ENCODE results near the gene FUCA1.

Gene FUCA1

DNA sequence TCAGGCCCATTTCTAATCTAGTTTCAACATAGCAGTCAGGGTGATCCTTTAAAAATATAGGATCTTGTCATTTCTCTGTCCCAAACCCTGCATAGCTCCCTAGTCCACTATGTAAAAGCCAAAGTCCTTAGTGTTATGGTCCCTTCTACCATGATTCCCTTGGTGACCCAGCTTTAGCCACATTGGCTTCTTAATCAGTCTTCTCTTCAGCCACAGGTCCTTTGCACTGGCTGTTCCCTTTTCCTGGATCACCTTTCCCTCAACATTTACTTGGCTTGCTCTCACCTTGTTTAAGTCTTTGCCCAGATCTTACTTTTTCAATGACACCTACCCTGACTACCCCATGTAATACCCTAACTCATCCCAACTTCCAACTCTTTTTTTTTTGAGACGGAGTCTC, 11.7 kb upstream of the FUCA1 start:
- H3K4me1 ChIP-seq (ENCODE audit: low read length) = no peaks in the 10 kb centered on the region
- H3K27me3 ChIP-seq (ENCODE audit: low read depth, low read length) = no peaks in the 10 kb centered on the region
- H3K4me2 ChIP-seq (ENCODE audit: low read length) = no peak overlapping the region
- H2AFZ ChIP-seq (ENCODE audit: low read depth, low read length) = no peak overlapping the region
- no peak overlapping the region for H3K27ac ChIP-seq (ENCODE audit: low read length)
- H3K79me2 ChIP-seq (ENCODE audit: low read length) = peaks cover 5% of the 10 kb centered on the region; the same call in 1 of the 2 replicates
- H3K36me3 ChIP-seq (replicated peaks; ENCODE audit: low read depth, low read length) = peaks cover 44% of the 10 kb centered on the region
- H3K9me3 ChIP-seq (ENCODE audit: insufficient read depth, low read length) = peaks cover 6% of the 10 kb centered on the region; the same call in 1 of the 2 replicates
- H3K9ac ChIP-seq (ENCODE audit: low read length) = no peak overlapping the region
- no peak for TF ChIP-seq EZH2phosphoT487 (IDR thresholded peaks at IDR 0.05; ENCODE audit: low read depth)
- TF ChIP-seq, protein P1, sequence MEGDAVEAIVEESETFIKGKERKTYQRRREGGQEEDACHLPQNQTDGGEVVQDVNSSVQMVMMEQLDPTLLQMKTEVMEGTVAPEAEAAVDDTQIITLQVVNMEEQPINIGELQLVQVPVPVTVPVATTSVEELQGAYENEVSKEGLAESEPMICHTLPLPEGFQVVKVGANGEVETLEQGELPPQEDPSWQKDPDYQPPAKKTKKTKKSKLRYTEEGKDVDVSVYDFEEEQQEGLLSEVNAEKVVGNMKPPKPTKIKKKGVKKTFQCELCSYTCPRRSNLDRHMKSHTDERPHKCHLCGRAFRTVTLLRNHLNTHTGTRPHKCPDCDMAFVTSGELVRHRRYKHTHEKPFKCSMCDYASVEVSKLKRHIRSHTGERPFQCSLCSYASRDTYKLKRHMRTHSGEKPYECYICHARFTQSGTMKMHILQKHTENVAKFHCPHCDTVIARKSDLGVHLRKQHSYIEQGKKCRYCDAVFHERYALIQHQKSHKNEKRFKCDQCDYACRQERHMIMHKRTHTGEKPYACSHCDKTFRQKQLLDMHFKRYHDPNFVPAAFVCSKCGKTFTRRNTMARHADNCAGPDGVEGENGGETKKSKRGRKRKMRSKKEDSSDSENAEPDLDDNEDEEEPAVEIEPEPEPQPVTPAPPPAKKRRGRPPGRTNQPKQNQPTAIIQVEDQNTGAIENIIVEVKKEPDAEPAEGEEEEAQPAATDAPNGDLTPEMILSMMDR (IDR thresholded peaks at IDR 0.05; ENCODE audit: low read depth, low read length) = no peak
- H3K4me3 ChIP-seq (ENCODE audit: low read length) = no peak overlapping the region
- H4K20me1 ChIP-seq (ENCODE audit: insufficient read depth, low read length) = no peaks in the 10 kb centered on the region; the same call in 1 of the 2 replicates

DNA sequence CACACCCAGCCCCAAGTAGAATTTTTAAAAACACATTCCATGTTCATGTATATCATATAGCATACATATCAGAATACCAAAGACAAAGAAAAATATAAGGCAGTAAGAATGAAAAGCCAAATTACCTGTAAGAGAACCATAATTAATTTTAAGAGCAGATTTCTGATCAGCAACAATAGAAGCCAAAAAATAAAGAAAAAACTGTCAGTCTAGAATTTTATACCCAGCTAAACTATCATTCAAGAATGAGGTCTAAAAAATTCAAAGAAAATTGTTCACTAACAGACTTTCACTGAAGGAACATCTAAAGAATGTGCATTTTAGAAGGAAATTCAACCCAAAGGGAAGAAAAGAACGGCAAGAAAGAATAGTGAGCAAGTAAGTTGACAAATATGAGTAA, 10.6 kb upstream of the FUCA1 start:
- H3K4me1 ChIP-seq (ENCODE audit: low read length) = no peaks in the 10 kb centered on the region
- H3K27me3 ChIP-seq (ENCODE audit: low read depth, low read length) = no peaks in the 10 kb centered on the region
- no peak overlapping the region for H3K9ac ChIP-seq (ENCODE audit: low read length)
- H3K9me3 ChIP-seq (ENCODE audit: insufficient read depth, low read length) = peaks cover 6% of the 10 kb centered on the region; the same call in 1 of the 2 replicates
- no peaks in the 10 kb centered on the region; the same call in none of the 2 replicates for H4K20me1 ChIP-seq (ENCODE audit: insufficient read depth, low read length)
- no peak for TF ChIP-seq EZH2phosphoT487 (IDR thresholded peaks at IDR 0.05; ENCODE audit: low read depth)
- TF ChIP-seq, protein P1 (IDR thresholded peaks at IDR 0.05; ENCODE audit: low read depth, low read length) = no peak
- H3K79me2 ChIP-seq (ENCODE audit: low read length) = no peaks in the 10 kb centered on the region
- no peak overlapping the region for H3K27ac ChIP-seq (ENCODE audit: low read length)
- no peak overlapping the region for H2AFZ ChIP-seq (ENCODE audit: low read depth, low read length)
- no peak overlapping the region for H3K4me3 ChIP-seq (ENCODE audit: low read length)
- peaks cover 54% of the 10 kb centered on the region for H3K36me3 ChIP-seq (replicated peaks; ENCODE audit: low read depth, low read length)
- H3K4me2 ChIP-seq (ENCODE audit: low read length) = no peak overlapping the region

DNA sequence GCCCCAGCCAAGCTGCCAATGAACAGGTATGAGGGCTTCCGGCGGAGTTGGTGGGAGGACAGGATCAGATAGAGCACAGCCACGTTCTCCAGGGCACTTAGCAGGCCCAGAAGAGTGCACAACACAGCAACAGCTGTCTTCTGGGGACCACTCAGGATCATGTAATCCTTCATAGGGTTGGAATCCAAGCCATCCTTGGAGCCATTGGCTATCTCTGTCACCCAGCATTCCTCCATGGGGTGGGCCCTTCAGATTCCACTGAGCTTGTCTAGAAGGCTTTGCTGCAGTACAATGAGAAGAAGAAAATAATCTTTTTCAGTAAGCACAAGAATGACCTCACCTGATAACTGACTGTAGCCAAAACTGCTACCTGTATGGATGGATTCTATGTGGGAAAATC, 7.3 kb upstream of the FUCA1 start:
- H3K9ac ChIP-seq (ENCODE audit: low read length) = no peak overlapping the region
- no peak overlapping the region for H2AFZ ChIP-seq (ENCODE audit: low read depth, low read length)
- TF ChIP-seq, protein P1 (IDR thresholded peaks at IDR 0.05; ENCODE audit: low read depth, low read length) = no peak
- TF ChIP-seq EZH2phosphoT487 (IDR thresholded peaks at IDR 0.05; ENCODE audit: low read depth) = no peak
- no peak overlapping the region for H3K27ac ChIP-seq (ENCODE audit: low read length)
- no peak overlapping the region for H3K4me2 ChIP-seq (ENCODE audit: low read length)
- no peaks in the 10 kb centered on the region for H3K27me3 ChIP-seq (ENCODE audit: low read depth, low read length)
- H3K4me1 ChIP-seq (ENCODE audit: low read length) = no peaks in the 10 kb centered on the region
- H3K36me3 ChIP-seq (replicated peaks; ENCODE audit: low read depth, low read length) = peaks cover 64% of the 10 kb centered on the region
- peaks cover 6% of the 10 kb centered on the region; the same call in 1 of the 2 replicates for H3K9me3 ChIP-seq (ENCODE audit: insufficient read depth, low read length)
- no peaks in the 10 kb centered on the region; the same call in none of the 2 replicates for H4K20me1 ChIP-seq (ENCODE audit: insufficient read depth, low read length)
- H3K79me2 ChIP-seq (ENCODE audit: low read length) = no peaks in the 10 kb centered on the region
- no peak overlapping the region for H3K4me3 ChIP-seq (ENCODE audit: low read length)

DNA sequence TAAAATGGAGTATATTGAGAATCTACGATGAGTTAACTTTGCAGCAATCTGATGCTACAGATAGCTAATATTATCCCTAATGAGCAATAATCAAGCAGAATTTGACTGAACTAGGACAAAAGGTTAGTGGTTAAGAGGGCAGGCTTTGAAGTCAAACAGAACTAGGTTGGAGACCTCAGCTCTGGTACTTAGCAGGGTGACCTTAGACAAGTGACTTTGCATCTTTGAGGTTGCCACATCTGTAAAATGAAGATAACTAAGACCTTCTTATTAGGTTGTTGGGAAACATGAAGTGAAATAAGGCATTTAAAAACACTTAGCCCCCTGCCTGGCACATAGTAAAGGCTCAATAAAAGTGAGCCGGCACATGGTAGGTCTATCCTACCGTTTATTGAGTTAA, 4.3 kb upstream of the FUCA1 start:
- Histone ChIP-seq H3K27me3 (ENCODE audit: low read depth, low read length) (no peaks in the 10 kb centered on the region), H3K36me3 (replicated peaks; ENCODE audit: low read depth, low read length) (peaks cover 42% of the 10 kb centered on the region), H3K9ac (ENCODE audit: low read length) (no peak overlapping the region), H2AFZ (ENCODE audit: low read depth, low read length) (no peak overlapping the region), H3K79me2 (ENCODE audit: low read length) (peaks cover 4% of the 10 kb centered on the region), H3K9me3 (ENCODE audit: insufficient read depth, low read length) (no peaks in the 10 kb centered on the region), H3K27ac (ENCODE audit: low read length) (no peak overlapping the region), H3K4me1 (ENCODE audit: low read length) (peaks cover 15% of the 10 kb centered on the region), H4K20me1 (ENCODE audit: insufficient read depth, low read length) (no peaks in the 10 kb centered on the region; the same call in none of the 2 replicates), H3K4me2 (ENCODE audit: low read length) (no peak overlapping the region), H3K4me3 (ENCODE audit: low read length) (no peak overlapping the region)
- TF ChIP-seq, protein P1 (IDR thresholded peaks at IDR 0.05; ENCODE audit: low read depth, low read length) = no peak
- TF ChIP-seq EZH2phosphoT487 (IDR thresholded peaks at IDR 0.05; ENCODE audit: low read depth) = no peak
